ENCODE measurements around the gene SLC7A1. TPM values are rescaled to one million over a fixed set of nuclear protein-coding genes. Genes with fewer than 3 reads are reported as not detected.

The SLC7A1 gene
- polyA plus RNA-seq, 2 of the 4 experiments (the other 2 are of a cell fraction) = 19.9 to 24.8 TPM

GRCh38 chr13:29542381-29542780 is 53.1 kb downstream of the SLC7A1 start:
- ChIA-PET POLR2A (no interaction called here), CTCF (interaction anchor here (0.7 kb wide), 1 partner anchor 227 kb away, joined by 3 read pairs; no protein-coding TSS in a partner anchor)
- ATAC-seq (no peak), FAIRE-seq (no peak), DNase-seq (ENCODE audit: low read depth in 1 of 2, low spot score in 1 of 2) (no peak)
- TF ChIP-seq NPAS2 (CRISPR knock-in tag; IDR thresholded peaks at IDR 0.05; ENCODE audit: borderline replicate concordance) = no peak
- no peak for TF ChIP-seq EHF (CRISPR knock-in tag; IDR thresholded peaks at IDR 0.05)
- no peak for TF ChIP-seq RARB (CRISPR knock-in tag; IDR thresholded peaks at IDR 0.05)
- no peak for TF ChIP-seq PHF8 (IDR thresholded peaks at IDR 0.05; ENCODE audit: borderline replicate concordance, low read depth)
- TF ChIP-seq, protein P1, sequence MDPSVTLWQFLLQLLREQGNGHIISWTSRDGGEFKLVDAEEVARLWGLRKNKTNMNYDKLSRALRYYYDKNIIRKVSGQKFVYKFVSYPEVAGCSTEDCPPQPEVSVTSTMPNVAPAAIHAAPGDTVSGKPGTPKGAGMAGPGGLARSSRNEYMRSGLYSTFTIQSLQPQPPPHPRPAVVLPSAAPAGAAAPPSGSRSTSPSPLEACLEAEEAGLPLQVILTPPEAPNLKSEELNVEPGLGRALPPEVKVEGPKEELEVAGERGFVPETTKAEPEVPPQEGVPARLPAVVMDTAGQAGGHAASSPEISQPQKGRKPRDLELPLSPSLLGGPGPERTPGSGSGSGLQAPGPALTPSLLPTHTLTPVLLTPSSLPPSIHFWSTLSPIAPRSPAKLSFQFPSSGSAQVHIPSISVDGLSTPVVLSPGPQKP (IDR thresholded peaks at IDR 0.05; ENCODE audit: low read depth, low read length) = no peak
- TF ChIP-seq GATA3 (IDR thresholded peaks at IDR 0.05; ENCODE audit: borderline replicate concordance) = no peak
- no peak for TF ChIP-seq BHLHE40 (IDR thresholded peaks at IDR 0.05; ENCODE audit: low read depth, low read length)
- no peak for TF ChIP-seq ZC3H11A (IDR thresholded peaks at IDR 0.05)
- no peak for TF ChIP-seq KDM5A (IDR thresholded peaks at IDR 0.05)
- TF ChIP-seq CBX2 (IDR thresholded peaks at IDR 0.05; ENCODE audit: borderline replicate concordance, low read depth) = no peak
- WGBS (ENCODE audit: missing lambda C conversion rate) = 91% methylated on average over 8 of the region's 8 CpGs
- H3K9me3 ChIP-seq = no peaks in the 10 kb centered on the region
- H3K4me1 ChIP-seq = no peaks in the 10 kb centered on the region
- no peak overlapping the region for H3K4me2 ChIP-seq
- H3K27ac ChIP-seq = no peak overlapping the region
- H3K4me3 ChIP-seq = no peak overlapping the region

DNA sequence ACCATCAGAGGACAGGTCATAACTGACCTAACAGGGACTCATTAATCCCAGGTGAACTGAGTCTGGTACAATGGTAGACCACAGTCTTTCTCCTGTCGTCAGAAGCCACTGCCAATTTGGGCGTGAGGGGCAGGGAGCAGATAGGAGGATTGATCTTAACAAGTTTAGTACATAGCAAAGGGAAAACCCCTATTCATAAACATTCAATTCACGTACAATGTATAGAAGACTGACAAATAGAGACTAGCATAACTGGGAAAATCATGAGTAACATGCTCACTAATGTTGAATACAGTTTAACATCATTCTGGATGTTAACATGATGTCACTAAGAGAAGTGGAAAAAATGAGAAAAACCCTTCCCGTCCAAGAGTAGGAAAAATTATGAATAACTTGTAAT is 54.1 kb downstream of the SLC7A1 start:
- Histone ChIP-seq H3K4me3 (no peak overlapping the region), H3K4me2 (no peak overlapping the region), H3K27ac (no peak overlapping the region), H3K4me1 (no peaks in the 10 kb centered on the region), H3K9me3 (no peaks in the 10 kb centered on the region)
- ChIA-PET POLR2A (no interaction called here), CTCF (no interaction called here)
- TF ChIP-seq NR3C1 (IDR thresholded peaks at IDR 0.05) (no peak), MYC (IDR thresholded peaks at IDR 0.05; ENCODE audit: borderline replicate concordance, low read length) (no peak), SMC3 (IDR thresholded peaks at IDR 0.05) (no peak), RFX5 (IDR thresholded peaks at IDR 0.05) (no peak)
- no peak for FAIRE-seq
- 95% methylated on average over 4 of the region's 4 CpGs for WGBS (ENCODE audit: missing lambda C conversion rate)
- ATAC-seq = no peak
- DNase-seq (ENCODE audit: low read depth in 1 of 2, low spot score in 1 of 2) = no peak

- FAIRE-seq = no peak
- Histone ChIP-seq H3K27ac (no peak overlapping the region), H3K4me3 (no peak overlapping the region), H3K4me1 (no peaks in the 10 kb centered on the region), H3K4me2 (no peak overlapping the region), H3K9me3 (no peaks in the 10 kb centered on the region)
- ChIA-PET POLR2A (no interaction called here), CTCF (no interaction called here)
- WGBS (ENCODE audit: missing lambda C conversion rate) = 84% methylated on average over 5 of the region's 5 CpGs
- no peak for DNase-seq (ENCODE audit: low read depth in 1 of 2, low spot score in 1 of 2)
- no peak for ATAC-seq
- TF ChIP-seq ESRRA (IDR thresholded peaks at IDR 0.05; ENCODE audit: borderline replicate concordance, low read length) (no peak), CHD2 (IDR thresholded peaks at IDR 0.05; ENCODE audit: low read length, partially characterized antibody) (no peak), ZFP36 (IDR thresholded peaks at IDR 0.05; ENCODE audit: borderline replicate concordance, partially characterized antibody) (no peak), REST (IDR thresholded peaks at IDR 0.05) (no peak), MAX (IDR thresholded peaks at IDR 0.05) (no peak), NR3C1 (IDR thresholded peaks at IDR 0.05) (no peak), FOSL2 (IDR thresholded peaks at IDR 0.05) (no peak), FOSL2 (CRISPR knock-in tag; IDR thresholded peaks at IDR 0.05) (no peak), SMC3 (IDR thresholded peaks at IDR 0.05) (no peak), ZSCAN20 (CRISPR knock-in tag; IDR thresholded peaks at IDR 0.05) (no peak), PHF8 (IDR thresholded peaks at IDR 0.05; ENCODE audit: borderline replicate concordance, low read depth) (no peak)
- TF ChIP-seq, protein P2, sequence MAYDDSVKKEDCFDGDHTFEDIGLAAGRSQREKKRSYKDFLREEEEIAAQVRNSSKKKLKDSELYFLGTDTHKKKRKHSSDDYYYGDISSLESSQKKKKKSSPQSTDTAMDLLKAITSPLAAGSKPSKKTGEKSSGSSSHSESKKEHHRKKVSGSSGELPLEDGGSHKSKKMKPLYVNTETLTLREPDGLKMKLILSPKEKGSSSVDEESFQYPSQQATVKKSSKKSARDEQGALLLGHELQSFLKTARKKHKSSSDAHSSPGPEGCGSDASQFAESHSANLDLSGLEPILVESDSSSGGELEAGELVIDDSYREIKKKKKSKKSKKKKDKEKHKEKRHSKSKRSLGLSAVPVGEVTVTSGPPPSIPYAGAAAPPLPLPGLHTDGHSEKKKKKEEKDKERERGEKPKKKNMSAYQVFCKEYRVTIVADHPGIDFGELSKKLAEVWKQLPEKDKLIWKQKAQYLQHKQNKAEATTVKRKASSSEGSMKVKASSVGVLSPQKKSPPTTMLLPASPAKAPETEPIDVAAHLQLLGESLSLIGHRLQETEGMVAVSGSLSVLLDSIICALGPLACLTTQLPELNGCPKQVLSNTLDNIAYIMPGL (CRISPR knock-in tag; IDR thresholded peaks at IDR 0.05; ENCODE audit: borderline replicate concordance) = no peak
Observed at GRCh38 chr13:29540799-29541198, 54.7 kb downstream of the SLC7A1 start.

Measured in A549 (cell line).